Tibial nerve (tissue), 4 donors: ENCODE data around the gene CEBPG.

Source experiments
- EP300 ChIP-seq, 2 donors: sonication (generic); formaldehyde crosslinking; IDR thresholded peaks; one replicate each; pipeline ENCODE4 v1.6.1; 2017; ENCODE audit warnings: antibody characterized with exemption in 2 of 2, mild to moderate bottlenecking in 1 of 2
- POLR2A ChIP-seq, 2 donors: fragments of 450-650 bp; IDR thresholded peaks; one replicate each; pipeline ENCODE4 v1.6.1; 2017; ENCODE audit warnings: antibody characterized with exemption in 2 of 2, mild to moderate bottlenecking in 2 of 2, moderate library complexity in 2 of 2
- TF ChIP-seq, protein P1 (sequence below), 5 experiments: fragments of 200-600 bp in 3 of 5; fragments of 450-650 bp in 2 of 5; sonication (generic) in 3 of 5; IDR thresholded peaks; one replicate each; pipeline ENCODE4 v1.5.1; 2016 to 2019; ENCODE audit warnings: antibody characterized with exemption in 5 of 5, mild to moderate bottlenecking in 3 of 5, moderate library complexity in 2 of 5

DNA sequence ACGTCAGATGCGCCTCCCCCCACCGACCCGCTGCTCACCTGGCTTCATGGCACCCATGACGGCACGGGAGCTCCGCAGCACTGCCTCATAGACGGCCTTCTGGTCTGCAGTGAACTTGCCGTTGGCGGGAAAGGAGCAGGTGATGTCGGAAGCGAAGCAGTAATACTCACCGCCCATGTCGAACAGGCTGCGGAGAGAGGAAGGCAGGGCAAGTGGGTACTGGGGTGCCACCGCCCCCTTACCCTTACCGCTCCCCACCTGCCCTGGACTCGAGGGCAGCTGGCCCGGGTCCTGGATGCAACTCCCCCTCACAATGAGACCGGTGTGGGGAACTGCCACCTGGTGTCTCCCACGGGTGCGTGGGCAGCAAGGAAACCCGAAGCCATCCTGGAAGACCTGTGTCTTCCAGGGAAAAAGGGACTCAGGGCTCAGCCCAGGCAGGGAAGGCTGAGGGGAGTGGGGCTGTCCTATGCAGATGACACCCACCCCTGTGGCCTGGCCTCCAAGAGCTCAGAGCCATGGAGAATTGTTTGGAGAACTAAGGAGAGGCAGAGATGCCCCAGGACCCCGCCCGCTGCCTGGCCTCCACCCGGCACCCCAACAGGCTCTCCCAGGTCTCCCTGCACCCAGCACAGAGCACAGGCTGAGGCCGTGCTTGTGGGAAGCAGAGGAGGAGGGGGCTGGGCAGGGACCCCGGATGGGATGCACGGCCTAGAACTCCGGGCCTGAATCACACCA is 28.3 kb downstream of the CEBPG start:
- TF ChIP-seq, protein P1, sequence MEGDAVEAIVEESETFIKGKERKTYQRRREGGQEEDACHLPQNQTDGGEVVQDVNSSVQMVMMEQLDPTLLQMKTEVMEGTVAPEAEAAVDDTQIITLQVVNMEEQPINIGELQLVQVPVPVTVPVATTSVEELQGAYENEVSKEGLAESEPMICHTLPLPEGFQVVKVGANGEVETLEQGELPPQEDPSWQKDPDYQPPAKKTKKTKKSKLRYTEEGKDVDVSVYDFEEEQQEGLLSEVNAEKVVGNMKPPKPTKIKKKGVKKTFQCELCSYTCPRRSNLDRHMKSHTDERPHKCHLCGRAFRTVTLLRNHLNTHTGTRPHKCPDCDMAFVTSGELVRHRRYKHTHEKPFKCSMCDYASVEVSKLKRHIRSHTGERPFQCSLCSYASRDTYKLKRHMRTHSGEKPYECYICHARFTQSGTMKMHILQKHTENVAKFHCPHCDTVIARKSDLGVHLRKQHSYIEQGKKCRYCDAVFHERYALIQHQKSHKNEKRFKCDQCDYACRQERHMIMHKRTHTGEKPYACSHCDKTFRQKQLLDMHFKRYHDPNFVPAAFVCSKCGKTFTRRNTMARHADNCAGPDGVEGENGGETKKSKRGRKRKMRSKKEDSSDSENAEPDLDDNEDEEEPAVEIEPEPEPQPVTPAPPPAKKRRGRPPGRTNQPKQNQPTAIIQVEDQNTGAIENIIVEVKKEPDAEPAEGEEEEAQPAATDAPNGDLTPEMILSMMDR (IDR thresholded peaks at IDR 0.05): no peak
- no peak for TF ChIP-seq POLR2A (IDR thresholded peaks at IDR 0.05)
- TF ChIP-seq EP300 (IDR thresholded peaks at IDR 0.05): no peak
